ENCODE data around the gene FZD4.
"Not testable (repeated sequence)": the region's sequence is repeated elsewhere in the genome, so short reads cannot be mapped to it uniquely, and the experiment has no call there.

FZD4 gene

GRCh38 chr11:86972734-86973133, 17.5 kb upstream of the FZD4 start:
- no peak for DNase-seq

GRCh38 chr11:86969258-86969657, 14.1 kb upstream of the FZD4 start:
- no peak for DNase-seq

DNA sequence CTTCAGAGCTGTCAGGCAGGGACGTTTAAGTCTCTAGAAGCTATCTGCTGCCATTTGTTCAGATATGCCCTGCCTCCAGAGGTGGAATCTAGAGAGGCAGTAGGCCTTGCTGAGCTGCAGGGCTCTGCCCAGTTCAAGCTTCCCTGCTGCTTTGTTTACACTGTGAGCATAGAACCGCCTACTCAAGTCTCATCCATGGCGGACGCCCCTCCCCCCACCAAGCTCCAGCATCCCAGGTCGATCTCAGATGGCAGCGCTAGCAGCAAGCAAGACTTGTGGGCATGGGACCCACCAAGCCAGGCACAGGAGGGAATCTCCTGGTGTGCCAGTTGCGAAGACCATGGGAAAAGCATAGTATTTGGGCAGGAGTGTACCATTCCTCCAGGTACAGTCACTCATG, 12.4 kb upstream of the FZD4 start:
- not testable (repeated sequence) for DNase-seq

DNA sequence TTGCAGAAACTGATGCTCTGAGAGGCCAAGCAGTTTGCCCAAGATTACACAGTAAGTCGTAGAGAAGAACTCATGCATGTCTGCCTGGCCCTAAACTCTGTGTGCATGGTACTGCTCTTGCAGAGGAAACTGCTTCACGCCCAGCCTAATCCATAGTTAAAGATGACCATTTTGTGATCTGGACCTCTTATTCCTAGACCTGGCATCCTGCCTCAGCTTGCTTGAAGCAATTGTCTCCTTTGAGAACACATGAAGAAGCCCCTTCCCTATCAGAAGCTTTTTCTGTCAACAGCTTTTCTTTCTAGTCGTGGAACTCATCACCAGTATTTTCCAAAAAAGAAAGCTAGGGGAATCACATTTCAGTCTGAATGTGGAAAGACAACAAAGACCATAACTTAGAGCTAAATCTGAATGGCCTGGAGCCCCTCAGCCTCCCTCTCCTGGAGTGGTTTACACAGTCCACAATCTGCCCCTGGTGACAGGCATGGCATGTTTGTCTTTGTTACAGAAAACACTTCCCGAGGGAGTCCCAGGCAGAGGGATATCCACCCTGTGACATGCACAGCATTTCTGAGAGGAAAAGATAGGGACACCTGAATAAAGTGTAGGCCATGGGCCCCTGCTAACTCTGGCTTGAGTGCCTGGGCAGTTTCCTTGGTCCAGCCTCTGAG, 2.9 kb upstream of the FZD4 start:
- DNase-seq = no peak

GRCh38 chr11:86956905-86957195, 1.7 kb upstream of the FZD4 start:
- DNase-seq = no peak

GRCh38 chr11:86955111-86955360, 159 bp downstream of the FZD4 start:
- no peak for DNase-seq

GRCh38 chr11:86954269-86955110, 705 bp downstream of the FZD4 start:
- no peak for DNase-seq

DNA sequence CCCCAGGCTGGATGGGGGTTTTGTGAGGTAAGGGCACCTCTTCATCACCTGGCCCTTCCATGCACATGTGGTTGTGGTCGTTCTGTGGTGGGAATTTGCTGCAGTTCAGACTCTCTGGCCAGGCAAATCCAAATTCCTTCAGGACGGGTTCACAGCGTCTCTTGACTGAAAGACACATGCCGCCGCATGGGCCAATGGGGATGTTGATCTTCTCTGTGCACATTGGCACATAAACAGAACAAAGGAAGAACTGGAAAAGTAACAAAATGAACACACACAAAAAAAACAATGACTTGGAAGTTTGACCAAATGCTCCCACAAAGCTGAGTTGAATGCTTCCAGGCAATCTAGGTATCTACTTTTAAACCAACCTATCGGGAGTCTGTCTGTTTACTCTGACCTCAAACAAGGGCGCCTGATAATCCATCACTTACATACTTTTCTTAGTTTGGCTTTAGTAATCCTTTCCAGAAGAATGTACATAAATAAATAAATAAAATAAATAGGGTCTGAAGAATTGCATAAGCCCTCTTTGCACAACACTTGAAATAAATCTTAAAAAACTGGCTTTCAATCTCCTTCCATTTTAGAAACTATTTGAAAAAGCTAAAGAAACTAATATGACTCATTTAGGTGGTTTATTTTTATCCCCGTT, 2.8 kb downstream of the FZD4 start:
- DNase-seq = no peak

DNA sequence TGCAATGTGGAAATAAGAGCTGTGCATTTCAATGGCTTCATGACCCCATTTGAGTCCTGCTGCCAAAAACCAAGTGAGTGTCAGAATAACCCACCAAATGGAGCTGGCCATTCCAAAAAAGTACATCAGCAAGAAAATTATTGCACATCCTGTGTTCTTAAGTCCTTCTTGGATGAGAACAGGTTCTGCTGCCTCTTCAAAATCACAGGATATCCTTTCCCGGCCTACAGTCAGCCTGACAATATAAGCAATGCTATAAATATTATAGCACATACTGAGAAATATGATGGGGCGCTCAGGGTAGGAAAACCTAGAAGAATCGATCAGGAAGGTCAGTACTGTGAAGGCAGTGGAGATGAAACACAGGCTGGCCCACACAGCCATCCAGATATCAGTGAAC, 3.5 kb downstream of the FZD4 start:
- no peak for DNase-seq

DNA sequence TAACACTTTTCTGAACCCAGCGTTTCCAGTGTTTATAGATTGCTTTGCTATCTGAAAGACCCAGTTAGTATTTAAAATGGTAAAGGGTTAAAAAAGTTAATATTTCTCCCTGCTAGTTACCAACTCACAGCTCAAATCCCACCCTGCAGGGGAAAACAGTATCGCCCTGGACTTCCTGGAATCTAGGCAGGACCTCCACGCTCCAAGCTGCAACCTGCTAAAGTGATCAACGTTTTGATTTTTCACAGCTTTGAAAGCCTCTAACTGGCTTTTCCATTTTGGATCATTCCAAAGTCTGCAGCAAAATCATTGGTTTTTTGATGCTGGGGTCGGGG, 4.6 kb downstream of the FZD4 start:
- DNase-seq = no peak

DNA sequence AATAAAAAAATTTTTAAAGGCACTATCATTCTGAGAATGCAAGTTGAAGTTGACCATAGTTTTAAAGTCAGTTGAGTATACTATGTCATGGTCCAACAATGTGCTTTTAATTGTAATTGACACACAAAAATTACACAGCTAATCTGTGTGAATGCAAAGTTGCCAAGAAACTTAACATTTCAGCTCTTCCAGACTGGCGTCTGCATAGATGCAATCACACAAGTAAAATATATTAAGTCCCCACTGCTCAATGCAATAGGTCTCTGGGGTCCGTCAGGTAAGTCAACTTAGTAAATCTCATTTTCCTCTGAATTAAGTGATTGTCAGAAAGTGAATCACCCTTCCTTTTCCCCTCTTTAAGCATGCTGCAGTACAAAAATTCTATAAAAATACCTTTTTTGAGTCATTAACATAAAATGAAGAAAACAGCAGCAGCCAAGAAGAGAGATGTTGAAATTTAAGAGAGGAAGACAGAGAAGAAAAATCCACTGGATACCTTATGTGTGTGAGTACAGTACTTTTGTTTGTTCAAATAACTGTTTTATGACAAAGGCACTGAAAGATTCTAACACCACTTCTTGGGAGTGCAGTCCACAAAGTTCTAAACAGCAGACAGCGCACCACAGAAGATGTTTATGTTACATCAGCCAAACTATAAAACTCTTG, 5.1 kb downstream of the FZD4 start:
- DNase-seq = no peak

GRCh38 chr11:86948733-86949132, 6.5 kb downstream of the FZD4 start:
- no peak for DNase-seq

- DNase-seq = no peak
These were observed 7.7 kb downstream of the FZD4 start for GRCh38 chr11:86947541-86947940.

DNA sequence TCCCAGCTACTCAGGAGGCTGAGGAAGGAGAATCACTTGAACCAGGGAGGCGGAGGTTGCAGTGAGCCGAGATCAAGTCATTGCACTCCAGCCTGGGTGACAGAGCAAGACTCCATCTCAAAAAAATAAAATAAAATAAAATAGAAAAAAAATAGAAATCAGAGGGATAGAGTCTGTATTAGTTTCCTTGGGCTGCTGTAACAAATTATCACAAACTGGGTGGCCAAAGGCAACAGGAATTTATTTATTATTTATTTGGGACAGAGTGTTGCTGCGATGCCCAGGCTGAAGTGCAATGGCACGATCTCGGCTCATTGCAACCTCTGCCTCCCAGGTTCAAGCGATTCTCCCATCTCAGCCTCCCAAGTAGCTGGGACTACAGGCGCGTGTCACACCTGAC, 11.7 kb downstream of the FZD4 start:
- DNase-seq = not testable (repeated sequence)

DNA sequence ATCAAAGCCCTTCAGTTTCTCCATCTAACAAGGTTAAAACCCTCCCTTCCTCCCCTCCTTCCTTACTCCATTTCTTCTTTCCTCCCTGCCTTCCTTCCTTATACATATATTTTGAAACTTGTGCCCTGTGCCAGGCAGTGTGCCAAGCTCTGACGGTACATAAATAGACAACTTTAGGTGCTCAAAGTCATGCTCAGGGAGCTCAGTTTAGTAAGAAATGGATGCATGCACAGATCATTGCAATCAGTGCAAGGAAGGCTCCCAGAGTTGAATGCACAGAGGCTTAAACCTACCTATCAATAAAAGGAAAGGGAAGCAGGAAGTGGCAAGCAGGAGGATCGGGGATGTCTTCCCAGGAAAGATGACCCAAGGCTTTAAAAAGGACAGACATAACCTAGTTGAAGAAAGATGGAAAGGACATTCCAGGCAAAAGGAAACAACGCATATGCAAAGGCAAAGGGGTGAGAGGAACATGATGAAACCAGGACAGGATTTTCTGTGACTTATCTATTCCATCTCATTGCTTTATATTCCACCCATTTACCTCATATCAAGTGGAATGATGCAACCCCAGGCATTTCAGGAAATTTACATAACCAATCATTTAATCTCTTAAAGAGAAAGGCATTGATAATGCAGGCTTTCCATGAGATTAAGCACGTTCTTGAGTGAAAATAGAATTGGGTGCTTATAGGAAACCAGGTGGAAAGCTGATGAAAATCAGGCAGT, 13.2 kb downstream of the FZD4 start:
- no peak for DNase-seq

- DNase-seq = no peak
These were observed 13.9 kb downstream of the FZD4 start for GRCh38 chr11:86941077-86941870.

DNA sequence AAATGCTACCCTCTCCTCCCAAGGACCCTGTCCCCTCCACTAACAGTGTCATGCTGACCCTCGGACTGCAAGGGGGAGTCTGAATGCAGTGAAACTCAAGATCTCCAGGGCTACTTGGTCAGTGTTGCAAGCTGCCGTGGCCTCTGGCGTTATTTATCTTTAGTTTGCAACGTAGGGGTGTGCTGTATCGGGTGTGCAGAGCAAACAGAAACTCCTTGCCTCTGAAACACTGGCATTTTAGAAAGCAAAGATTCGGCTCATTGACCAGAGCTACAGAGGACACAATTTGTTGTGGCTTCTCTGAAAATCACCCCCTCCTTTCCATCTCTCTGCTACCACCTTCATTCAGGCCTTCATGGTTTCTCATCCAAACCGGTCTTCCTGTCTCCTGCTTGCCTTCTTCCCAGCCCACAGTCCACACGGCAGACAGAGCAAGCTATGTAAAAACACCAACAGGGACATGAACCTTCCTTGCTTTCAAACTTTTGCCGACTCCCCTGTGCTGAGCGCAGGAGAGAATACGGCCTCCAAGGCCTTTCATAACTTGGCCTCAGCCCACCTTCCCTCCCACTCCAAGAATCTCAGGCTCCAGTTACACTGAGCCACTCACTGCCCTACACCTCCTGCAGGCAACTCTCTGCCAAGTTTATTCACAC, 14.9 kb downstream of the FZD4 start:
- no peak for DNase-seq

DNA sequence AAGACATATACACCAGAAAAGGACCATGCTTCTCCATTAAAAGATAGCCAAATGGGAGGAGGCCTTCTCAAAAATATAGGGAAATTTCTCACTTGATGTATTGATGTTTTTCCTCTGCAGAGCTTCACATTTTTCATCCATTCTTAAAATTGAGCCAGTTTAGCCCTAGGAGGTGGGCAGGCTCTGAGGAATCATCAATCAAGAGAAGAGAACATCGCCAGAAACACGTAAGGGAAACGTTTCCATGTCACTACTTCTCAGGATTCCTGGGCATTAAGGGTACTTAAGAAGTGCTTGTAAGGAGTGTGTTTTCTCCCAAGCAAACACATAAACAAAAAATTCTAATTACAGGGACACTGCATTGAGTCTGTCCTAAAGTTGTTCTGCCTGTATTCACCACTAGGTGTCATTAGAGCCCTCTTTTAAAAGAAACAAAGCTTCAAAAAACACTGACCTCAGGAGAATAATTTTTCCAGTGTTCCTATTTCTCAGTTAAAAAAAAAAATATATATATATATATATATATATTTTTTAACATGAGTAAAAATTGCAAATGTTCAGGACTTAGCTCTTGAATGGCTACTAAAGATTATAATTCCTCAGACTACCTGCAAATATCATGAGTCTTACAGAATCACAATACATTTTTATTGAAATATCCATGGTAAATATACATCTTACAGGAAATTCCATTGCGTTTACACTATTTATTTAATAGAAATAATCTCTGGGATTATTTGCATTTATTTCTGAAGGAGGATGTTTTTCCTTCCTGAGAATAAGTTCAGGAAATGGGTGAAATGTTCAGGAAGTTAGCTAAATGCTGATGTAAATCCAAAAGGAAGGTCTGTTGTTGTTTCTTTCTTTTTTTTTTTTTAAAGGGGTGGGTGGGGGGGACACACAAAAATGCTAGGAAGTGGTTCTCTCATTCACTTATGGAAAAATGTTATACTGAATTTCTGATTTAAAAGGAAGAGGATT, 16.0 kb downstream of the FZD4 start:
- no peak for DNase-seq

DNA sequence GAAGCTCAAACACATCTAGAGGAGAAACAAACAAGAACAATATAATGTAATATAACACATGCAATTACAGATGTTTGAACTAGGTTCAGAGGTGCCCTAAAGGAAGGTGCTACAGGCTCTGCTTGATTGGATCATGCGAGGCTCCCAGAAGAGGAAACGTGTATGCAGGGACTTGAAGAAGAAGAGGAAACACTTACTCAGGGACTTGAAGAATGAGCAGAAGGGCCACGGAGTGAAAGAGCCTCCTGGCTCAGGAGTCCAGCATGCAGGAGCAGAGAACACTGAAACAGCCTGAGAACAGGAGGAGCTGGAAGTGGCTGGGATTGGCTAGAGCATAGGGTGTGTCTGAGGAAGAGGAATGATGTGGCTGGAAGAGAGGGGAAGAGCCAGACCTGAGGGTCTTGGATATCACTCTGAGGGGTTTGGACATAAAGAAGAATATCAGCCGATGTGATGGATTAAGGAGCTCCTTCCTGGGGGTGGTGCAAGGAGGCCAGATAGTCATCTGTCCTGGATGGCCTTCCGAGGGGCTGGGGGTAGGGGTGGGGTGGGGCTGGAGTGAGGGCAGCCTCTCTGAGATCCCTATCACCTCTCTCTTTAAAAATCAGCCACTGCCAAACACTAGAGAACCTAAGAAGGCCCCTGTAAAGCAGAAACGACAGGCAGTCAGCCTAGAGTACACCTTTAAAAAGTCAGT, 16.8 kb downstream of the FZD4 start:
- DNase-seq = no peak

DNA sequence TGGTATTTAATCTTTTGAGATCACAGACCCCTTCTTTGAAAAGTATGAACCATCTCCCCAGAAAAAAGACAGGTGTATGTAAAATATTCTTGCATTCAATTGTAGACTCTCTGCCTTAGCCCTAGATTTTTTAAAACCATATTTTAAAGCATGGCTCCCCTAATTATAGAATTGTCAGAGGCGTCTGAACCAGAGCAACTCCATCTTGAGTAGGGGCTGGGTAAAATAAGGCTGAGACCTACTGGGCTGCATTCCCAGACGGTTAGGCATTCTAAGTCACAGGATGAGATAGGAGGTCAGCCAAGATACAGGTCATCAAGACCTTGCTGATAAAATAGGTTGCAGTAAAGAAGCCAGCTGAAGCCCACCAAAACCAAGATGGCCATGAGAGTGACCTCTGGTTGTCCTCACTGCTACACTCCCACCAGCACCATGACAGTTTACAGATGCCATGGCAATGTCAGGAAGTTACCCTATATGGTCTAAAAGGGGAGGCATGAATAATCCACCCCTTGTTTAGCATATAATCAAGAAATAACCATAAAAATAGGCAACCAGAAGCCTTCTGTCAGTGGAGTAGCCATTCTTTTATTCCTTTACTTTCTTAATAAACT, 17.9 kb downstream of the FZD4 start:
- not testable (repeated sequence) for DNase-seq

Measured in CD4-positive, alpha-beta T cell treated with Interleukin-6 for 4 hours (primary cell).